NCI-H524 (cell line): ENCODE measurements around the gene POLDIP2.

Experiments used
- DNase-seq, 2 experiments: peaks; one replicate each; lab custom pipeline; 2025; lab: John Stamatoyannopoulos, UW

The POLDIP2 gene

DNA sequence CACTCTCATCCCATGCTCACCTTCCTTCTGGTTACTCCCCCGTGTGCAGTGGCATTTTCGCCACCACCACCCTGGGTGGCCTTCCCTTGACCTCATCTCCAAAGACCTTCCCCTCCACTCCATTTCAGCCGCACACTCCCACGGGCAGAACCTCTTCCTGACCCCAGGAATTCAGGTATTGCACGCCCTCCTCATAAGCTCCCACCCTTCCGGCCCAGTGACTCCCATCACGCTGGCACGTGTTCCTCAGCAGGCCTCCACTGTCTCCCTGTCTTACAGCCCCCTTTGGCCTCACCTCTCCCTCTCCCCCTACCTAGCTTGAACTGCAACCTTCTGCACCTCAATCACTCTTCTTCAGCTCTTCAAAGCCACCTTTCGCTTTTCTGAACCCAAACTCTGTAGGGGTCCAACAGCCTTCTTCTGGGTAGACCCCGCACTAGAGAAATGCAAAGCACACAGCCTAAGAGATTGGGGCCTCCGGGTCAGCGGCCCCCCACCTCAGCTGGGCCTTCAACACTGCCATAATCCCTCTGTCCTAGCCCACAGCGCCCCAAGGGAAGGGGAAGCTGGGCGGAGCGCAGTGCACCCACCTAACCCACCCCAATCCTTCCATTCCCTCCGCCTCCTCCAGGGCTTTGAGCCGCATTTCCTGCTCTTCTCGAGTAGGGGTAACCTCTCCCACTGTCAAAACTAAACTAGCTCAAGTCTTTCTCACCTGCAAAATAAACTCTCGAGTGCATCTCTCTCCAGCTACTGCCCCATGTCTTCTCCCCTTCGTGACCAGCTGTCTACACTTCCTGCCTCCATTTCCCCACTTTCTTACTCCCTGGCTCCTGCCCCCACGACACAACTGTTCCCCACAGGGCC, 40.0 kb downstream of the POLDIP2 start:
- no peak for DNase-seq

DNA sequence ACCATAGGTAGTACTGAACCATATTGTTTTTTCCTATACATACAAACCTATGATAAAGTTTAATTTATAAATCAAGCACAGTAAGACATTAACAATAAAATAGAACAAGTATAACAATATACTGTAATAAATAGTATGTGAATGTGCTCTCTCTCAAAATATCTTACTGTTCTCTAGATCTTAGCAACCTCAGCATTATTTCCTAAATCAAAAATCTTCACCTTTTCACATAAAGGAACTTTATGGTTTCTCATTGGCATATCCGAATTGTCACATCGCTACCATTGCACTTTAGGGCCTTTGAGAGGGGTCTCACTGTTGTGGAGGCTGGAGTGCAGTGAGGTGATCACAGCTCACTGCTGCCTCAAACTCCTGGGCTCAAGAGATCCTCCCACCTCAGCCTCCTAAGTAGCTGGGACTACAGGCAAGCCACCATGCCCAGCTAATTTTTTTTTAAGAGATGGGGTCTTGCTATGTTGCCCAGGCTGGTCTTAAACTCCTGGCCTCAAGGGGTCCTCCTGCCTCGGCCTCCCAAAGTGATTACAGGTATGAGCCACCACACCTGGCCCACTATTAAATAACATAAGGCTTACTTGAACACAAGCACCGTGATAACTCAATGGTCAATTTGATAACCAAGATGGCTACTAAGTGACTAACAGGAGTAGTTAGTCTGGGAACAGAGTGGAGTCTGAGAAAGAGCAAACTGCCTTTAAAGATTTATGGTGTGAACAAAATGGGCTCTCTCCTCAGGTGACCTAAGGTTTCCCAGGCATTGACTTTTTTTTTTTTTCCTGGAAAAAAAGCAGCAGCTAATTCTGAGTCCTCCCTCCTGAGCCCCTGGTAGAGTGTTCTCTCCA, 41.3 kb downstream of the POLDIP2 start:
- DNase-seq: no peak

DNA sequence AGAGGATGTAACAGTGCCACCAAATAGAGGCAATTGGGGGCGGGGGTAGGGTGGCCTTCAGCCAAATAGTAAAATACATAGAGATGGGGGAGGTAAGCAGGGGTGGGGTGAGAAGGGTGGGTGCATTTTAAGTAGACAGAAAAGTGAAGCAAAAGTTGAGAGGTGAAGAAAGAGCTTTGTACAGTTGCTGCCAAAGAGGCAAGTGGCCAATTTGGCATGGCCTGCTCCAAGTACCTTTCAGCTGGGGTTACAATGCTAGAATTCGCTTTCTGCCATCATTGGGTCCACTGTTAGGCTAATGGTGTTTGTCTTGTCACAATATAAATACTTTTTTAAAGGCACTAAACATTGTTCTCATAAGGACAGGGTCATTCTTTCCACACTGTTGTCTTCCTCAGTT, 43.5 kb downstream of the POLDIP2 start:
- DNase-seq: no peak

DNA sequence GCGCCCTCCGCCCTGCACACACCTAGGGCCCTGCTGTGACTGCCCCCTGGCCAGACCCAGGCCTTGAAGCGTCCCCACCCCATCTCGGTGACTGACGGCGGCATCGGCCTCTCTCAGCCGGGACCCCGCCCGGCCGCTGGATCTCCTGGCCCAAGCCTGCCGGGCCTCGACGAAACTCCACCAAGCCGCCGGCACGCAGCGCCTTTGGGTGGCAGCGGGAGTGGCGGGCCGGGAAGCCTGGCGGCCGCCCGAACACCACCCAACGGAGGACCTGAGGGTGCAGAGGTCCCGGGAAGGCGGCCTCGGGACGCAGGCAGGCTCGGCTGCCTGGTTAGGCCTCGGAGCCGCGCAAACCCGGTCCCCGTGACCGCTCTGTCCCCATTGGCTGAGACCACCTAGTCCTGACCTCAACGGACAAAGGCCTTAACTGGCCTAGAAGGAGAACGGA, 50.3 kb downstream of the POLDIP2 start:
- DNase-seq: no peak

DNA sequence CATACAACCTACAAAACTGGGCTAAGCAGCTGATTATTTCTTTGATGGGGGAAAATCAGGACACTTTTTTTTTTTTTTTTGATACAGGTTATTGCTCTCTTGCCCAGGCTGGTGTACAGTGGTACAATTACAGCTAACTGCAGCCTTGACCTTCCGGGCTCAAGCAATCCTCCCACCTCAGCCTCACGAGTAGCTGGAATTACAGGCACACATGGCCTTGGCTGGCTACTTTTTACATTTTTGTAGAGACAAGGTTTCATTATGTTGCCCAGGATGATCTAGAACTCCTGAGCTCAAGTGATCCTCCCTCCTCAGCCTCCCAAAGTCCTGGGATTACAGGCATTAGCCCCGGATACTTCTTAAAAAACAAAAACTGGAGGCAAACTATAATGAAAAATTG, 58.9 kb downstream of the POLDIP2 start:
- DNase-seq: no peak
